ENCODE results near the gene MED19.
"Not testable (repeated sequence)": the region's sequence is repeated elsewhere in the genome, so short reads cannot be mapped to it uniquely, and the experiment has no call there.

MED19 gene

GRCh38 chr11:57704932-57705331, 7.1 kb downstream of the MED19 start:
- DNase-seq (ENCODE audit: low spot score), result no peak

- no peak for DNase-seq (ENCODE audit: low spot score)
These were observed 8.7 kb downstream of the MED19 start for GRCh38 chr11:57703341-57703740.

GRCh38 chr11:57700425-57700824, 11.6 kb downstream of the MED19 start:
- no peak for DNase-seq (ENCODE audit: low spot score)

- no peak for DNase-seq (ENCODE audit: low spot score)
These were observed 12.2 kb downstream of the MED19 start for GRCh38 chr11:57699813-57700212.

GRCh38 chr11:57698843-57699365, 13.1 kb downstream of the MED19 start:
- no peak for DNase-seq (ENCODE audit: low spot score)

GRCh38 chr11:57690474-57690873, 21.5 kb downstream of the MED19 start:
- DNase-seq (ENCODE audit: low spot score), result not testable (repeated sequence)

- DNase-seq (ENCODE audit: low spot score), result no peak
These were observed 30.8 kb downstream of the MED19 start for GRCh38 chr11:57681168-57681567.

- no peak for DNase-seq (ENCODE audit: low spot score)
These were observed 31.5 kb downstream of the MED19 start for GRCh38 chr11:57680552-57680874.

DNA sequence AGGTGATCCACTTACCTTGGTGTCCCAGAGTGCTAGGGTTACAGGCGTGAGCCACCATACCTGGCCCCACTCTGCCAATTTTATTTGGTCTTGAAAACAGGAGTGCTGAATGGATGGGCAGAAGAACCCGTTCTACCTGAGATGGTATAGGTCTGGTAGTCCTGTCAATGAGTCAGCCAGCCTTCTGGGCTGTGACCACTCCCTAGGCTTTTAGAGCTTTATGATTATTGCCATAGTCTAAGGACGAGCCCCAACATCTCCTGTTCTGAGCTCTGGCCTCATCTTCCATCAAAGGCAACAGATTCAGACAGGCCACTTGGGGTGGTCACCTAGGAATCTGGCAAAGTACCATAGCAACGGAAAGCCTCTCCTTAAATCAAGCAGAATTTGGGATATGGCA, 32.6 kb downstream of the MED19 start:
- DNase-seq (ENCODE audit: low spot score), result no peak

- DNase-seq (ENCODE audit: low spot score), result no peak
These were observed 36.7 kb downstream of the MED19 start for GRCh38 chr11:57675176-57675941.

- DNase-seq (ENCODE audit: low spot score), result no peak
These were observed 37.8 kb downstream of the MED19 start for GRCh38 chr11:57674251-57674650.

GRCh38 chr11:57668434-57668782, 43.6 kb downstream of the MED19 start:
- peak; percentile 39 for DNase-seq (ENCODE audit: low spot score)

DNA sequence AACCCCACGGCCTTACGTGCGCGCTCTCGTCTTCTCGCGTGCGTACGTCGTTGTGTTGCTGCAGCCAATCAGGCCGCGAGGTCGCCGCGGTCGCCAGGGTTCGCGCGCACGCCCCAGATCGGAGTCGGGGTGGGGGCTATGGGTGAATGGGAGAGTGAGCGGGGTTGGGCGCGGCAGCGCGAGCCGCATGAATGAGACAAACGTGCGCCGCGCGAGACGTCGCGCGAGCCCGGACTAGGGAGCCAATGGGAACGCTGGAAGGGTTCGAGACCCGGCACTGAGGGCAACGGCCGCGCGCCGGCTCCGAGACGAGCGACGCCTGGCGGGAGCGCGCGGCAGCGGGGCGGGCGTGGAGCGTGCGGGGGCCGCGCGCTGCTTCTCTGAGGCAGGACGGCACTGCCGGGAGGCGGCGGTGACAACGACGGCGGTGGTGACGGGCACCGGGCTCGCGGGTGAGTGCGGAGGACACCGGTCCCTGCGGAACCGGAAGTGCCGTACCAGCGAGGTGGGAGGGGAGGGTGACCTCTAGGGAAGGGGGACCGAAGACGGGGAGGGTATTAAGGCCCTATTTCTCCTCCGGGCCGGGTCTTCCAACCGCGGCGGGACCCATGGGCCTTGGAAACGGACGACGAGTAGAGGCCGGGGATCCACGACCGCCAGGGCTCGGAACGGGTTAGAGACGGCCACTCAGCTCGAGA, 44.1 kb downstream of the MED19 start, which contains the start of gene ZDHHC5:
Gene ZDHHC5 (plus strand): TSS at position 379 of the 698 bp plus-strand sequence. CDS start 4,977 bp downstream, outside the sequence.
- peak; percentile 100 for DNase-seq (ENCODE audit: low spot score)

GRCh38 chr11:57667117-57667735, 44.8 kb downstream of the MED19 start:
- DNase-seq (ENCODE audit: low spot score), result peak; percentile 96

DNA sequence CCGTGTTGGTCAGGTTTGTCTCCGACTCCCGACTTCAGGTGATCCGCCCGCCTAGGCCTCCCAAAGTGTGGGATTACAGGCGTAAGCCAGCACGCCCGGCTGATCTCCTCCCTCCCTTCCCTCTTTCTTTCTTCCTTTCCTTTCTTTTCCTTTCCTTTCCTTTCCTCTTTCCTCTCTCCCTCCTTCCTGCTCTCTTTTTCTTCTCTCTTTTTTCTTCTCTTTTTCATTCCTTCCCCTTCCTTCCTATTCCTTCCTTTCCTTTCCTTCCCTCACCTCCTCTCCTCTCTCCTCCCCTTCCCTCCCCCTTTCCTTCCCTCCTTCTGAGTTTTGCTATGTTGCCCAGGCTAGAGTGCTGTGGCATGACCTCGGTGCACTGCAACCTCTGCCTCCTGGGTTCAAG, 48.0 kb downstream of the MED19 start:
- no peak for DNase-seq (ENCODE audit: low spot score)

DNA sequence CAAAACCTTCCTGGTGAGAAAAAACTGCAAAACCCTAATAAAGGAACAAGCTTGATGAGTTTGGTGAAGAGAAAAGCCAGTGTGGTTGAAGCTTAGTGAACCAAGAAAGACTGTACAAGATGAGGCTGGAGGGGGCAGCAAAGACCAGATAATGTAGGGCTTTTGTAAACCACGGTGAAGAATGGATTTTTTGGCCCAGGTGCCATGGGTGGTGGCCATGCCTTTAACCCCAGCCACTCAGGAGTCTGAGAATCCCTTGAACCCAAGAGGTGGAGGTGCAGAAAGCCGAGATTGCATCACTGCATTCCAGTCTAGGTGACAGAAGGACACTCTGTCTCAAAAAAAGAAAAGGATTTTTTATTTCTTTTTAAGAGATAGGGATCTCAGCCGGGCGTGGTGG, 49.1 kb downstream of the MED19 start:
- DNase-seq (ENCODE audit: low spot score), result no peak

- DNase-seq (ENCODE audit: low spot score), result no peak
These were observed 52.3 kb downstream of the MED19 start for GRCh38 chr11:57659669-57660068.

DNA sequence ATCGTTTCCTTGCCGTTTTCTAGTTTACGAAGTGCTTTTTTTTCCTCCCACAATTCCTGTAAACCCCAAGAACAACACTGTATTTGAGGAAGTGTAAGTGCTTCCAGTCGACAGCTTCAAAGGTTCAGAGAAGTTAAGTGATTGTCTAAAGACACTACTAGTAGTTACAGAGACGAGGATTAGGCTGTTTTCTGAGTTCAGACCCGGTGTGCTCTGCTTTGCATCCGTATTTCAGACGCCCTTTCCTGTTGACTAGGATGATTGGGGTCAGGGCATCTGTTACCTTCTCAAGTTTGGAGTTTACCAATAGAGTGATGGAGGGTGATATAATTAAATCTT, 54.0 kb downstream of the MED19 start:
- no peak for DNase-seq (ENCODE audit: low spot score)

DNA sequence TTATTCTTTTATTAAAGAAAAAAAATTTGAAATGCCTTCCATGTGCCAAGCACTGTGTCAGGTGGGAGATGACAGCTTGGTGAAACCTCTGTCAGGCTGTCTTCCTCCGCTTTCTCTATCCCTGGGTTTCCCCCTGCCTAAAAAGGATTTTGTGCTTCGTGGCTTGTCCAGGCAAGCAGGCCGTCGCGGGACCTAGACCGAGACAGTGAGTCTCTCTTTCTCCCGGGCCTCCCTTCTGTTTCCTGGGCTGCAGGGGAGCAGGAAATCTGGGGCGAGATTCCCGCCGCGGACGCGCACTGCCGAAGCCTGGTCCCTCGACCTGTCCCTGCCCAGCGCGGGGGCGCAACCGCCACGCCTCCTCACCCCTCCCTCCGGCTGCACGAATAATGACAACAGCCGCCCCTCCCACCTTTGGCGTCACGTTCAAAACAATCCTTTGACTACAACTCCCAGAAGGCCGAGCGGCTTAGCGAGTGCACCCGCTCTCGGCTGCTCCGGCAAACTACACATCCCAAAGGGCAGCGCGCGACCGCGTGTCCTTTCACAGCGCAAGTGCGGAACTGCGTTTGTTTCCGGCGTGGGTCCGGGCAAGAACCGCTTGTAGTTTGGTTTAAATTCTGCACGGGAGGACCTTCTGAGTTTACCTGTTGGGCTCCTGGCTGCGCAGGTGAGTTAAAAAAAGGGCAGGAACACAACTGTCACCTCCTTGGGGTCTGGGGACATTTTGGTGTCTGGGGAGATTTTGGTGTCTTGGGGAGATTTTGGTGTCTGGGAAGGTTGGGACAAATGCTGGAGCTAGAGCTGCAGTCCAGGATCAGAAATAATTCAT, 54.6 kb downstream of the MED19 start, which contains the start of gene CLP1:
Gene CLP1 (plus strand): TSS at position 569 of the 829 bp plus-strand sequence. CDS start 1,715 bp downstream, outside the sequence.
- DNase-seq (ENCODE audit: low spot score), result peak; percentile 98

- no peak for DNase-seq (ENCODE audit: low spot score)
These were observed 55.2 kb downstream of the MED19 start for GRCh38 chr11:57656885-57657193.

Data from CD4-positive, alpha-beta T cell treated with Interleukin-2 at 100 ng/mL for 4 hours (primary cell).